H1 (cell line): Measurements from ENCODE around the gene ASZ1. TPM values are rescaled to one million over a fixed set of nuclear protein-coding genes. Genes with fewer than 3 reads are reported as not detected.

ENCODE experiments used
- CTCF ChIA-PET: fragments of 300-600 bp; sonication (Branson Sonifier 250); formaldehyde crosslinking; loops from one replicate; lab custom pipeline; 2021; ENCODE audit not compliant: partially characterized antibody; lab: Charles Lee
- POLR2A ChIA-PET: fragments of 300-600 bp; sonication (Branson Sonifier 250); formaldehyde crosslinking; loops from one replicate; lab custom pipeline; 2021; ENCODE audit warnings: inconsistent platforms; ENCODE audit not compliant: partially characterized antibody; lab: Charles Lee
- DNase-seq, 2 experiments: peaks; one replicate each; pipeline versions ENCODE4 v3.0.0 to v3.0.0-alpha.2; 2010 to 2022; ENCODE audit warnings: low spot score in 2 of 2, low read depth in 1 of 2, mixed read lengths in 1 of 2
- FAIRE-seq: peaks from 2 replicates; lab custom pipeline; 2011; peaks lifted over from hg19 to GRCh38; lab: Jason Lieb, UNC
- H2AFZ ChIP-seq: 2 replicates; pipeline ENCODE4 v1.8.1; 2012; ENCODE audit warnings: low read length, inconsistent platforms
- H2AK5ac ChIP-seq: 2 replicates; pipeline ENCODE4 v1.6.1; 2013; ENCODE audit warnings: low read depth, low read length
- H2BK120ac ChIP-seq: replicated peaks from 2 replicates; pipeline ENCODE3; 2013; ENCODE audit warnings: low read depth, low read length, inconsistent platforms
- H2BK12ac ChIP-seq: 2 replicates; pipeline ENCODE4 v1.6.1; 2013; ENCODE audit warnings: low read depth, low read length
- H2BK15ac ChIP-seq: 2 replicates; pipeline ENCODE4 v1.6.1; 2013; ENCODE audit warnings: low read length
- H2BK20ac ChIP-seq: 2 replicates; pipeline ENCODE4 v1.6.1; 2013; ENCODE audit warnings: low read length
- H2BK5ac ChIP-seq: 2 replicates; pipeline ENCODE4 v1.6.1; 2013; ENCODE audit warnings: low read depth, low read length
- H3K14ac ChIP-seq: 2 replicates; pipeline ENCODE4 v1.6.1; 2013; ENCODE audit warnings: inconsistent platforms; ENCODE audit not compliant: insufficient read length
- H3K18ac ChIP-seq: 2 replicates; pipeline ENCODE4 v1.6.1; 2013; ENCODE audit warnings: low read length; ENCODE audit errors: extremely low read depth
- H3K23ac ChIP-seq: 2 replicates; pipeline ENCODE4 v1.6.1; 2013; ENCODE audit warnings: inconsistent platforms; ENCODE audit not compliant: insufficient read length
- H3K23me2 ChIP-seq: 2 replicates; pipeline ENCODE4 v1.6.1; 2013; ENCODE audit warnings: low read depth, low read length
- H3K27ac ChIP-seq: 2 replicates; pipeline ENCODE4 v1.6.1; 2011; ENCODE audit warnings: low read depth, low read length, inconsistent platforms
- H3K27me3 ChIP-seq, 4 experiments: replicated peaks in 1 of 4; 1 replicate in 1 of 4; 2 replicates in 3 of 4; pipeline versions ENCODE4 v1.6.1 to v1.8.1; 2011 to 2013; ENCODE audit warnings: low read length in 3 of 4, mild to moderate bottlenecking in 3 of 4, inconsistent platforms in 2 of 4, mixed read lengths in 2 of 4, moderate library complexity in 1 of 4; ENCODE audit not compliant: control insufficient read depth in 3 of 4, insufficient read depth in 3 of 4; ENCODE audit errors: extremely low read depth in 1 of 4
- H3K36me3 ChIP-seq, 4 experiments: 2 replicates each; pipeline versions ENCODE4 v1.6.1 to v1.8.1; 2011 to 2013; ENCODE audit warnings: mild to moderate bottlenecking in 4 of 4, low read length in 3 of 4, moderate library complexity in 2 of 4, control low read depth in 1 of 4, inconsistent platforms in 1 of 4; ENCODE audit not compliant: insufficient read depth in 4 of 4, control insufficient read depth in 2 of 4
- H3K4ac ChIP-seq: replicated peaks from 2 replicates; pipeline ENCODE3; 2013; ENCODE audit warnings: low read length, low read depth, mixed read lengths, inconsistent platforms; ENCODE audit not compliant: insufficient read length
- H3K4me1 ChIP-seq, 4 experiments: replicated peaks in 1 of 4; 1 replicate in 1 of 4; 2 replicates in 3 of 4; pipeline versions ENCODE4 v1.6.1 to v1.8.1; 2011 to 2013; ENCODE audit warnings: low read length in 3 of 4, inconsistent platforms in 2 of 4, mixed read lengths in 1 of 4; ENCODE audit not compliant: insufficient read depth in 4 of 4, control insufficient read depth in 3 of 4
- H3K4me2 ChIP-seq, 2 experiments: 2 replicates each; pipeline versions ENCODE4 v1.6.1 to v1.8.1; 2011 to 2013; ENCODE audit warnings: low read depth in 2 of 2, low read length in 2 of 2, control low read depth in 1 of 2, inconsistent platforms in 1 of 2, mild to moderate bottlenecking in 1 of 2; ENCODE audit not compliant: insufficient read depth in 1 of 2
- H3K4me3 ChIP-seq, 4 experiments: fragments of 200-600, 300-600 bp in 1 of 4; sonication (generic), shearing (Covaris generic), sonication (Bioruptor Twin) in 1 of 4; 2 replicates each; pipeline versions ENCODE4 v1.5.1 to v1.8.1; 2011 to 2016; ENCODE audit warnings: low read length in 4 of 4, low read depth in 3 of 4, control low read depth in 2 of 4, inconsistent platforms in 2 of 4, mild to moderate bottlenecking in 2 of 4, mixed read lengths in 1 of 4, moderate library complexity in 1 of 4; ENCODE audit not compliant: insufficient read depth in 2 of 4; ENCODE audit errors: extremely low read depth in 1 of 4
- H3K56ac ChIP-seq: replicated peaks from 2 replicates; pipeline ENCODE3; 2013; ENCODE audit warnings: low read depth, mild to moderate bottlenecking, mixed read lengths, low read length, inconsistent platforms; ENCODE audit not compliant: insufficient read length
- H3K79me1 ChIP-seq: 2 replicates; pipeline ENCODE4 v1.6.1; 2013; ENCODE audit warnings: low read depth, low read length, control low read depth
- H3K79me2 ChIP-seq, 2 experiments: 2 replicates each; pipeline versions ENCODE4 v1.6.1 to v1.8.1; 2012 to 2013; ENCODE audit warnings: low read length in 2 of 2, mild to moderate bottlenecking in 2 of 2, inconsistent platforms in 1 of 2; ENCODE audit not compliant: insufficient read depth in 2 of 2, control insufficient read depth in 1 of 2
- H3K9ac ChIP-seq, 4 experiments: replicated peaks in 1 of 4; 1 replicate in 1 of 4; 2 replicates in 3 of 4; pipeline versions ENCODE4 v1.6.1 to v1.8.1; 2011 to 2013; ENCODE audit warnings: low read depth in 3 of 4, low read length in 3 of 4, control low read depth in 2 of 4, mild to moderate bottlenecking in 2 of 4, moderate library complexity in 2 of 4, inconsistent platforms in 1 of 4; ENCODE audit errors: extremely low read depth in 1 of 4
- H3K9me3 ChIP-seq, 2 experiments: 2 replicates each; pipeline versions ENCODE4 v1.6.1 to v1.8.1; 2012 to 2013; ENCODE audit warnings: mild to moderate bottlenecking in 2 of 2, moderate library complexity in 2 of 2, control low read depth in 1 of 2, inconsistent platforms in 1 of 2, low read depth in 1 of 2, low read length in 1 of 2, mixed read lengths in 1 of 2; ENCODE audit not compliant: insufficient read depth in 2 of 2
- H4K20me1 ChIP-seq, 2 experiments: replicated peaks in 1 of 2; 2 replicates each; pipeline versions ENCODE3 to v1.8.1; 2011 to 2013; ENCODE audit warnings: inconsistent platforms in 2 of 2, low read length in 2 of 2, mild to moderate bottlenecking in 1 of 2; ENCODE audit not compliant: insufficient read depth in 2 of 2, control insufficient read depth in 1 of 2
- H4K5ac ChIP-seq: 2 replicates; pipeline ENCODE4 v1.6.1; 2013; ENCODE audit warnings: low read length, low read depth, mixed read lengths, inconsistent platforms; ENCODE audit not compliant: insufficient read length
- H4K8ac ChIP-seq: 2 replicates; pipeline ENCODE4 v1.8.0; 2013; ENCODE audit warnings: mild to moderate bottlenecking, moderate library complexity, low read length, inconsistent platforms; ENCODE audit not compliant: insufficient read depth; ENCODE audit errors: extremely low read depth
- H4K91ac ChIP-seq: replicated peaks from 2 replicates; pipeline ENCODE3; 2013; ENCODE audit warnings: low read length, mixed read lengths, inconsistent platforms; ENCODE audit not compliant: insufficient read length
- CBX5 ChIP-seq: fragments of 300-800, 300-1000 bp; sonication (generic); IDR thresholded peaks from 2 replicates; pipeline ENCODE4 v1.7.1; 2016; ENCODE audit warnings: antibody characterized with exemption, low read length, low read depth
- CHD1 ChIP-seq: IDR thresholded peaks from 2 replicates; pipeline ENCODE4 v1.6.1; 2012; ENCODE audit warnings: low read depth, low read length, improper control_type of control experiment
- GABPA ChIP-seq: IDR thresholded peaks from 2 replicates; pipeline ENCODE4 v1.6.1; 2011; ENCODE audit warnings: mild to moderate bottlenecking, low read length, moderate library complexity, borderline replicate concordance; ENCODE audit not compliant: insufficient read depth
- MAX ChIP-seq: IDR thresholded peaks from 2 replicates; pipeline ENCODE4 v1.6.1; 2012; ENCODE audit warnings: inconsistent platforms
- RBBP5 ChIP-seq: IDR thresholded peaks from 2 replicates; pipeline ENCODE4 v1.7.1; 2012; ENCODE audit warnings: low read depth, mild to moderate bottlenecking, inconsistent platforms, low read length, moderate library complexity, borderline replicate concordance
- RFX5 ChIP-seq: IDR thresholded peaks from 2 replicates; pipeline ENCODE4 v1.6.1; 2011; ENCODE audit warnings: low read depth, low read length, improper control_type of control experiment, borderline replicate concordance
- SAP30 ChIP-seq: fragments of 300-600 bp; sonication (generic); IDR thresholded peaks from 2 replicates; pipeline ENCODE4 v1.7.1; 2012; ENCODE audit warnings: low read length, moderate library complexity, mild to moderate bottlenecking, inconsistent platforms; ENCODE audit not compliant: insufficient read depth, insufficient replicate concordance
- SP1 ChIP-seq: IDR thresholded peaks from 2 replicates; pipeline ENCODE4 v1.6.1; 2011; ENCODE audit warnings: low read depth, low read length
- SP2 ChIP-seq: IDR thresholded peaks from 2 replicates; pipeline ENCODE4 v1.6.1; 2012; ENCODE audit warnings: mild to moderate bottlenecking, low read length, inconsistent platforms
- SRF ChIP-seq: IDR thresholded peaks from 2 replicates; pipeline ENCODE4 v1.6.1; 2011; ENCODE audit warnings: mild to moderate bottlenecking, low read depth, low read length, moderate library complexity
- TBP ChIP-seq: IDR thresholded peaks from 2 replicates; pipeline ENCODE4 v1.6.1; 2011; ENCODE audit warnings: low read depth, low read length, improper control_type of control experiment
- WGBS, 2 experiments: shearing (Covaris generic) in 1 of 2; methylation state at CpG; one replicate each; pipeline versions ENCODE4 v1.1.6 to v1.1.7; 2013 to 2015; ENCODE audit warnings: low lambda C conversion rate in 2 of 2, mixed read lengths in 2 of 2, inconsistent platforms in 1 of 2, low coverage in 1 of 2, missing lambda C conversion rate in 1 of 2; ENCODE audit not compliant: insufficient replicate concordance in 2 of 2, insufficient coverage in 1 of 2, insufficient read length in 1 of 2; ENCODE audit errors: extremely low coverage in 1 of 2, missing lambda C conversion rate in 1 of 2; 5-methylcytosine and 5-hydroxymethylcytosine counted together
- polyA plus RNA-seq, 7 experiments: library from polyadenylated mRNA; depleted of rRNA in 3 of 7; stranded (reverse) in 5 of 7; unstranded in 2 of 7; fragments of >200 nt in 5 of 7; fragments of 200-250 nt in 2 of 7; gene quantifications; 1 replicate in 5 of 7; 2 replicates in 1 of 7; 4 replicates in 1 of 7; pipeline versions ENCODE4 v1.2.1 to v1.2.3, GENCODE V29; 2011 to 2013; ENCODE audit warnings: missing spikeins in 2 of 7, mixed read lengths in 2 of 7
- total RNA-seq: library from RNA; stranded (reverse); fragmentation: NEBNext Ultra II Directional; extraction: Animal tissue kit (Norgen Biotek cat#: 25700); gene quantifications from 2 replicates; pipeline ENCODE4 v1.2.1, GENCODE V29; 2021
- TF ChIP-seq, protein P1 (sequence below): IDR thresholded peaks from 2 replicates; pipeline ENCODE4 v1.6.1; 2012; ENCODE audit warnings: inconsistent platforms

The ASZ1 gene
- total and polyA plus RNA-seq, 2 of the 8 experiments (the other 6 are each of a cell fraction or from before 2014, with no cell fraction given) = not detected

DNA sequence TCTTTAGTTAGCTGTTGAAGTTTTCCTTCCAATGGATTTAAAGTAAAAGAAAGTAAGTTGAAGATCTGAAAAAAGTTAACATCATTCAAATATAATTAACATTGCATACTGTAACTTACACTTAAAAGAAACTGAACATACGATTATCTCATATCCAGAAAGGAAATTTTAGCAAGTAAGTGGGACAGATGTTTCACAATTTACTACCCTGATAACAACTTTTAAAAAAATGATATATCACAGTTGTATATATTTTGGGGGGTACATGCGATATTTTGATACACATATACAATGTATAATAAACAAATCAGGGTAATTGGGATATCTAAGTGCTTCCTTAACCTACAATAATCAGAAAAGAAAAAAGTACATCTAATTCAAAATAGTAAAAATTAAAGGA lies 44.2 kb downstream of the ASZ1 start:
- H3K9ac ChIP-seq = no peak overlapping the region
- H2BK12ac ChIP-seq = no peak overlapping the region
- no peak overlapping the region for H3K23ac ChIP-seq
- H3K4ac ChIP-seq = no peak overlapping the region
- TF ChIP-seq, protein P1, sequence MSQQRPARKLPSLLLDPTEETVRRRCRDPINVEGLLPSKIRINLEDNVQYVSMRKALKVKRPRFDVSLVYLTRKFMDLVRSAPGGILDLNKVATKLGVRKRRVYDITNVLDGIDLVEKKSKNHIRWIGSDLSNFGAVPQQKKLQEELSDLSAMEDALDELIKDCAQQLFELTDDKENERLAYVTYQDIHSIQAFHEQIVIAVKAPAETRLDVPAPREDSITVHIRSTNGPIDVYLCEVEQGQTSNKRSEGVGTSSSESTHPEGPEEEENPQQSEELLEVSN = no peak
- no peak for TF ChIP-seq SP1
- TF ChIP-seq CHD1 = no peak
- no peak for TF ChIP-seq SAP30
- TF ChIP-seq RFX5 = no peak
- no peak for TF ChIP-seq GABPA
- no peak for TF ChIP-seq CBX5
- no peak for TF ChIP-seq RBBP5
- TF ChIP-seq TBP = no peak
- no peak for TF ChIP-seq MAX
- no peak for TF ChIP-seq SRF
- no peak for TF ChIP-seq SP2
- no peaks in the 10 kb centered on the region for H3K79me2 ChIP-seq
- no peak overlapping the region for H3K4me3 ChIP-seq
- no peak overlapping the region for H3K56ac ChIP-seq
- H3K23me2 ChIP-seq = no peaks in the 10 kb centered on the region
- no peak overlapping the region for H2BK5ac ChIP-seq
- DNase-seq (no peak), FAIRE-seq (no peak)
- no peak overlapping the region for H2BK120ac ChIP-seq
- CTCF ChIA-PET = interaction anchor here (0.8 to 1.1 kb wide), 2 partner anchors 18 to 453 kb away, joined by 3 to 4 read pairs; no protein-coding TSS in a partner anchor
- WGBS, 2 experiments = 91% methylated on average over 2 of the region's 2 CpGs; no CpG with 5 or more reads in 1 of the 2 experiments
- H2AK5ac ChIP-seq = no peak overlapping the region
- peaks cover 0 to 2% (median 0%) of the 10 kb centered on the region in 4 experiments; a peak in 1 of 7 replicates for H3K27me3 ChIP-seq
- H2BK15ac ChIP-seq = no peak overlapping the region
- H3K36me3 ChIP-seq = no peaks in the 10 kb centered on the region
- no peaks in the 10 kb centered on the region for H3K79me1 ChIP-seq
- no peak overlapping the region for H2BK20ac ChIP-seq
- no peak overlapping the region for H4K8ac ChIP-seq
- no peaks in the 10 kb centered on the region for H4K20me1 ChIP-seq
- POLR2A ChIA-PET = no interaction called here
- no peaks in the 10 kb centered on the region for H3K9me3 ChIP-seq
- no peak overlapping the region for H3K27ac ChIP-seq
- H4K5ac ChIP-seq = no peak overlapping the region
- no peak overlapping the region for H3K18ac ChIP-seq
- H2AFZ ChIP-seq = no peak overlapping the region
- no peaks in the 10 kb centered on the region for H3K4me1 ChIP-seq
- H3K14ac ChIP-seq = no peak overlapping the region
- no peak overlapping the region for H4K91ac ChIP-seq
- no peak overlapping the region for H3K4me2 ChIP-seq
